Measurements from ENCODE around the gene ERBB4. TPM values are rescaled to one million over a fixed set of nuclear protein-coding genes. Genes with fewer than 3 reads are reported as not detected.

The ERBB4 gene
- total RNA-seq, 1 experiment from 2014 or later, result 0.04 TPM

DNA sequence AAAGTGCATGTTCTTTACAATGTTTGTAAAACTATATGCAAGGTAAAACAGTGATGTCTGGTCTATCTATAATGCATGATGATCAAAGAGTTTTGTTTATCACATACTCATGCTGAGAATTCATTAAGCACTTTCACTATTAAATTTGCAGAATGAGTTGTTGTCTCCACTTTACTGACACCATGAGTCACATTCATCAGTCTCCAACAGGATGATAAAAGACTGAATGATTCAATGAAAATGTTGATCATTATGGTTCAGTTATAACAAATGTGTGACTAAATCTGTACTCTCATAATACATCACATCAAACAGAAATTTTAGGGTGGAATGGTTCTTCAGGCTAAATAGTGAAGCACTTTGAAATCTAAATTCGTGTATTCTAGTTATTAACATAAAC lies 129.0 kb downstream of the ERBB4 start:
- H3K4me1 Mint-ChIP-seq, result no peaks in the 10 kb centered on the region
- no peaks in the 10 kb centered on the region for H3K27me3 Mint-ChIP-seq (ENCODE audit: low read depth)
- no peak overlapping the region for H3K4ac ChIP-seq (ENCODE audit: low read depth, low read length)

More for the DNA sequence above, 129.0 kb downstream of the ERBB4 start:
- H3K23me2 ChIP-seq (ENCODE audit: insufficient read length, low read depth, low read length, poor library complexity, severe bottlenecking), result no peaks in the 10 kb centered on the region
- no peak overlapping the region for H2BK12ac ChIP-seq (ENCODE audit: insufficient read length, low read depth, low read length)
- H4K91ac ChIP-seq (ENCODE audit: insufficient read length, low read depth, low read length), result no peak overlapping the region
- no peak overlapping the region for H2AK5ac ChIP-seq (ENCODE audit: insufficient read length, low read length)
- H3K18ac ChIP-seq (ENCODE audit: insufficient read length, low read depth, low read length), result no peak overlapping the region
- H3K9ac ChIP-seq (ENCODE audit: extremely low read depth, insufficient read length, low read length), result no peak overlapping the region
- H3K27ac ChIP-seq (ENCODE audit: insufficient read length, low read depth, low read length), result no peak overlapping the region
- H3K4me2 ChIP-seq (ENCODE audit: insufficient read depth, insufficient read length, low read length), result no peak overlapping the region
- H4K5ac ChIP-seq (ENCODE audit: insufficient read length, low read depth, low read length), result no peak overlapping the region
- Mint-ChIP-seq H3K4me3 (no peak overlapping the region), H3K9me3 (no peaks in the 10 kb centered on the region; a peak in 1 of 5 replicates), H3K27ac (no peak overlapping the region), H3K36me3 (ENCODE audit: insufficient read depth in 1 of 3, low read depth in 3 of 3) (no peaks in the 10 kb centered on the region)
- no peak for DNase-seq
- H3K14ac ChIP-seq (ENCODE audit: insufficient read depth, low read length), result no peak overlapping the region
- H2BK5ac ChIP-seq (ENCODE audit: insufficient read length, low read length), result no peak overlapping the region
- H3K23ac ChIP-seq (ENCODE audit: insufficient read length, low read depth, low read length), result no peak overlapping the region
- no peak overlapping the region for H2BK15ac ChIP-seq (ENCODE audit: low read depth, low read length)
- WGBS (ENCODE audit: extremely low coverage, insufficient read length, low lambda C conversion rate), result no CpG with 5 or more reads among the region's 1 CpG
- no peaks in the 10 kb centered on the region for H3K4me1 ChIP-seq (ENCODE audit: insufficient read depth, low read length)
- no peak overlapping the region for H3T11ph ChIP-seq (ENCODE audit: low read length)
- no peak overlapping the region for H3K56ac ChIP-seq (ENCODE audit: insufficient read length, low read depth, low read length)
- no peaks in the 10 kb centered on the region for H3K79me1 ChIP-seq (ENCODE audit: insufficient read depth, low read depth, low read length, poor library complexity, severe bottlenecking)
- no peaks in the 10 kb centered on the region for H4K20me1 ChIP-seq (ENCODE audit: control insufficient read depth, insufficient read depth, insufficient read length)
- no peak overlapping the region for H2AFZ ChIP-seq (ENCODE audit: low read length)
- H3K79me2 ChIP-seq (ENCODE audit: insufficient read depth, low read length), result no peaks in the 10 kb centered on the region
- no peak overlapping the region for H4K8ac ChIP-seq (replicated peaks; ENCODE audit: insufficient read length, low read depth, low read length)
- H3K9me3 ChIP-seq (ENCODE audit: control insufficient read depth, low read depth, low read length), result no peaks in the 10 kb centered on the region
- H2BK120ac ChIP-seq (ENCODE audit: low read depth, low read length, poor library complexity, severe bottlenecking), result no peak overlapping the region
- TF ChIP-seq CTCF (conservative IDR thresholded peaks at IDR 0.05), result no peak
- no peaks in the 10 kb centered on the region for H3K27me3 ChIP-seq (ENCODE audit: insufficient read depth, low read length)
- H2BK20ac ChIP-seq (ENCODE audit: low read depth, low read length, poor library complexity, severe bottlenecking), result no peak overlapping the region

All from H9 (cell line).